Measurements from ENCODE around the gene CERKL.
A peak's percentile ranks its signal among the peaks of the same experiment; 100 is the strongest.

Gene CERKL

DNA sequence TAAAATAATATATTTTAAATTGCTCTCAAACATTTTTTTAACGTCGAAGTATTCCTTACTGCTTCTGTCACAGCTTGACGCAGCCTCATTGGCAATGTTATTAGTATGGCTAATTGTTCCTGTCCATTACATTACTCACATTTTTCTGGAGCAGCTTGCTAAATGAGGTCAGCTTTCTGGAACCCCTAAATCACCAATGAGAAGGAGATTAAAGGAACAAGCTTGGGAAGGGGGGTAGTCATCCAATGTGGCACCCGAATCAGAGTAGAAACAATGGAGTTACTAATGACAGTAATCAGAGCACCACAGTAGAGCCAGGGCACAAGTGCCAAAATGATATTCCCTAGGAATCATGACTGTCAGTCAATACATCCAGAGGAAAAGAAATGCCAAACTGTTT, 18.3 kb upstream of the CERKL start:
- no peak overlapping the region for H3K27ac ChIP-seq (ENCODE audit: low read depth, low read length)
- no peak overlapping the region for H3K4me2 ChIP-seq (ENCODE audit: low read length)
- H3K27me3 ChIP-seq (ENCODE audit: control insufficient read depth, low read length): 0 out of 2 replicates have a peak, but pooled peaks cover 2% of the 10 kb centered on the region
- no peaks in the 10 kb centered on the region for H3K79me2 ChIP-seq (ENCODE audit: control insufficient read depth, low read length)
- no peaks in the 10 kb centered on the region for H3K9me2 ChIP-seq (replicated peaks; ENCODE audit: control insufficient read depth, low read length)
- H3K4me1 ChIP-seq (ENCODE audit: control insufficient read depth, low read length): peaks cover 34% of the 10 kb centered on the region
- no peaks in the 10 kb centered on the region for H3K36me3 ChIP-seq (ENCODE audit: control insufficient read depth, low read length)
- TF ChIP-seq EZH2phosphoT487 (IDR thresholded peaks at IDR 0.05; ENCODE audit: borderline replicate concordance, low read length): no peak
- TF ChIP-seq, protein P1, sequence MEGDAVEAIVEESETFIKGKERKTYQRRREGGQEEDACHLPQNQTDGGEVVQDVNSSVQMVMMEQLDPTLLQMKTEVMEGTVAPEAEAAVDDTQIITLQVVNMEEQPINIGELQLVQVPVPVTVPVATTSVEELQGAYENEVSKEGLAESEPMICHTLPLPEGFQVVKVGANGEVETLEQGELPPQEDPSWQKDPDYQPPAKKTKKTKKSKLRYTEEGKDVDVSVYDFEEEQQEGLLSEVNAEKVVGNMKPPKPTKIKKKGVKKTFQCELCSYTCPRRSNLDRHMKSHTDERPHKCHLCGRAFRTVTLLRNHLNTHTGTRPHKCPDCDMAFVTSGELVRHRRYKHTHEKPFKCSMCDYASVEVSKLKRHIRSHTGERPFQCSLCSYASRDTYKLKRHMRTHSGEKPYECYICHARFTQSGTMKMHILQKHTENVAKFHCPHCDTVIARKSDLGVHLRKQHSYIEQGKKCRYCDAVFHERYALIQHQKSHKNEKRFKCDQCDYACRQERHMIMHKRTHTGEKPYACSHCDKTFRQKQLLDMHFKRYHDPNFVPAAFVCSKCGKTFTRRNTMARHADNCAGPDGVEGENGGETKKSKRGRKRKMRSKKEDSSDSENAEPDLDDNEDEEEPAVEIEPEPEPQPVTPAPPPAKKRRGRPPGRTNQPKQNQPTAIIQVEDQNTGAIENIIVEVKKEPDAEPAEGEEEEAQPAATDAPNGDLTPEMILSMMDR (IDR thresholded peaks at IDR 0.05; ENCODE audit: low read depth, low read length, poor library complexity, severe bottlenecking): no peak
- no peaks in the 10 kb centered on the region for H4K20me1 ChIP-seq (ENCODE audit: control insufficient read depth, insufficient read depth, low read depth, low read length)
- no peak overlapping the region for H3K4me3 ChIP-seq (ENCODE audit: low read length)
- H3F3A ChIP-seq (ENCODE audit: control insufficient read depth, insufficient read depth): peaks cover 10% of the 10 kb centered on the region
- H3K9me3 ChIP-seq (ENCODE audit: control insufficient read depth, insufficient read depth, low read length): no peaks in the 10 kb centered on the region

DNA sequence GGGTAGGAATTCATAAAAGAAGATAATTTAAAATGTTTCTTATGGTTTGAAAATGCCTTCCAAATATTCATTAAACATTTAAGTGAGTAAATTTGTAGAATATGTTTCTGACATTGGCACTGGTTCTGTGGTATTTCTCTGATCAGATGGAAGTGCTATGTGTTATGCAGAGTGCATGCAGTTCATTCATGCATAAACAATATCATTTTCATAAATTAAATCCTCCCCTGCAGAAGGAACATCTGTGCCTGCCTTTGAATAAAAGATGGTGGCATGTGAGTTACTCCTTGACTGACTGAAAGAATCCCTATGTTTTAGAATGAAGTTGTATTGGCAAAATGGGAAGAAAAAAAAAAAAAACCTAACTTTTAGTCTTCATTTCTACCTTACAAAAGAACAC, 17.6 kb upstream of the CERKL start:
- H3K27me3 ChIP-seq (ENCODE audit: control insufficient read depth, low read length): no peaks in the 10 kb centered on the region
- H3F3A ChIP-seq (ENCODE audit: control insufficient read depth, insufficient read depth): peaks cover 10% of the 10 kb centered on the region
- peaks cover 34% of the 10 kb centered on the region for H3K4me1 ChIP-seq (ENCODE audit: control insufficient read depth, low read length)
- peak overlapping the region; percentile 22 for H3K4me2 ChIP-seq (ENCODE audit: low read length)
- no peak overlapping the region for H3K4me3 ChIP-seq (ENCODE audit: low read length)
- H3K79me2 ChIP-seq (ENCODE audit: control insufficient read depth, low read length): no peaks in the 10 kb centered on the region
- no peak for TF ChIP-seq EZH2phosphoT487 (IDR thresholded peaks at IDR 0.05; ENCODE audit: borderline replicate concordance, low read length)
- TF ChIP-seq, protein P1 (IDR thresholded peaks at IDR 0.05; ENCODE audit: low read depth, low read length, poor library complexity, severe bottlenecking): no peak
- H3K36me3 ChIP-seq (ENCODE audit: control insufficient read depth, low read length): no peaks in the 10 kb centered on the region
- no peaks in the 10 kb centered on the region for H3K9me3 ChIP-seq (ENCODE audit: control insufficient read depth, insufficient read depth, low read length)
- no peaks in the 10 kb centered on the region for H3K9me2 ChIP-seq (replicated peaks; ENCODE audit: control insufficient read depth, low read length)
- no peak overlapping the region for H3K27ac ChIP-seq (ENCODE audit: low read depth, low read length)
- no peaks in the 10 kb centered on the region for H4K20me1 ChIP-seq (ENCODE audit: control insufficient read depth, insufficient read depth, low read depth, low read length)

GRCh38 chr2:181673173-181673572, 16.3 kb upstream of the CERKL start:
- Histone ChIP-seq H4K20me1 (ENCODE audit: control insufficient read depth, insufficient read depth, low read depth, low read length) (no peaks in the 10 kb centered on the region), H3K27ac (ENCODE audit: low read depth, low read length) (no peak overlapping the region), H3K4me3 (ENCODE audit: low read length) (0 out of 2 replicates have a peak overlapping the region, but pooled peaks have one; percentile 13), H3K36me3 (ENCODE audit: control insufficient read depth, low read length) (no peaks in the 10 kb centered on the region), H3K27me3 (ENCODE audit: control insufficient read depth, low read length) (no peaks in the 10 kb centered on the region), H3K4me1 (ENCODE audit: control insufficient read depth, low read length) (peaks cover 34% of the 10 kb centered on the region), H3K9me3 (ENCODE audit: control insufficient read depth, insufficient read depth, low read length) (no peaks in the 10 kb centered on the region), H3K79me2 (ENCODE audit: control insufficient read depth, low read length) (no peaks in the 10 kb centered on the region), H3K9me2 (replicated peaks; ENCODE audit: control insufficient read depth, low read length) (no peaks in the 10 kb centered on the region), H3K4me2 (ENCODE audit: low read length) (peak overlapping the region; percentile 46), H3F3A (ENCODE audit: control insufficient read depth, insufficient read depth) (peaks cover 10% of the 10 kb centered on the region)
- TF ChIP-seq, protein P1 (IDR thresholded peaks at IDR 0.05; ENCODE audit: low read depth, low read length, poor library complexity, severe bottlenecking): no peak
- no peak for TF ChIP-seq EZH2phosphoT487 (IDR thresholded peaks at IDR 0.05; ENCODE audit: borderline replicate concordance, low read length)
